Breast epithelium (tissue), 3 donors: Measurements from ENCODE around the gene IL1R1.

Source experiments
- CTCF ChIP-seq, 3 donors: fragments of 450-650 bp; IDR thresholded peaks; one replicate each; pipeline ENCODE4 v1.5.1; 2016 to 2017; ENCODE audit warnings: antibody characterized with exemption in 3 of 3, mild to moderate bottlenecking in 3 of 3, moderate library complexity in 3 of 3
- POLR2A ChIP-seq: fragments of 450-650 bp; IDR thresholded peaks from one replicate; pipeline ENCODE4 v1.6.1; 2016; ENCODE audit warnings: antibody characterized with exemption, mild to moderate bottlenecking, moderate library complexity
- POLR2AphosphoS5 ChIP-seq, 3 donors: sonication (generic); formaldehyde crosslinking; IDR thresholded peaks; one replicate each; pipeline ENCODE4 v1.6.1; 2017; ENCODE audit warnings: antibody characterized with exemption in 3 of 3

DNA sequence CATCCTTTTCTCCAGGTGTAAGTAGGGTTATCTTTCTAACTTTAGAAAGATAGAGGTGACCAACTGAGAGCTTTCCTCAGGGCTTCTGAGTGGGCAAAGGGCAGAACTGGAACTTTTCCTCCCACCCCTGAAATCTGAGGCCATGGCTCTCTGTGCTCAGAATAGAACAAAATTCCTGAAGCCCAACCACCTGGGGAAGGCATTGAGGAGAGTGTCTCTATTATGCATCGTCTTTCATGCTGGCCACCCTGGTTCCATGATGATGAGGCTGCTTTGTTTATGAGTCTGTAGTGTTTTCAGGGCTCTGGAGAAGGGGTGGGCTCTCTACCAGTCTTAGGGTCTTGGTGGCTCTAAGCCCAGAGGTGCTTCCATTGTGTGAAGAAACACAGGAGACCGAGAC is 30.7 kb upstream of the IL1R1 start:
- TF ChIP-seq CTCF (IDR thresholded peaks at IDR 0.05) (no peak), POLR2A (no peak), POLR2AphosphoS5 (IDR thresholded peaks at IDR 0.05) (no peak)
